Caco-2 (cell line): ENCODE results near the gene SLC12A5. TPM values are rescaled to one million over a fixed set of nuclear protein-coding genes. Genes with fewer than 3 reads are reported as not detected.

Experiments used
- BruUV-seq: library from RNA; stranded (reverse); fragments of 400-500 nt; replicated peaks from 2 replicates; lab custom pipeline; 2021; lab: Mats Ljungman, UMichigan
- CTCF ChIA-PET: fragments of 300-600 bp; sonication (Branson Sonifier 250); formaldehyde crosslinking; loops from one replicate; lab custom pipeline; 2022; ENCODE audit warnings: antibody characterized with exemption; lab: Charles Lee
- POLR2A ChIA-PET: fragments of 300-600 bp; sonication (Branson Sonifier 250); formaldehyde crosslinking; loops from one replicate; lab custom pipeline; 2022; ENCODE audit warnings: antibody characterized with exemption; lab: Charles Lee
- DNase-seq, 2 experiments: peaks; one replicate each; pipeline versions ENCODE4 v3.0.0 to v3.0.0-alpha.2; 2020 to 2022
- H3K27me3 ChIP-seq: replicated peaks from 2 replicates; pipeline ENCODE4 v1.6.0; 2011; ENCODE audit warnings: low read length; ENCODE audit not compliant: control insufficient read depth, insufficient read depth
- H3K36me3 ChIP-seq: 2 replicates; pipeline ENCODE4 v1.5.1; 2011; ENCODE audit warnings: low read length; ENCODE audit not compliant: control insufficient read depth, insufficient read depth
- H3K4me1 ChIP-seq: fragments of 250-450 bp; sonication (Bioruptor Pico); 2 replicates; pipeline ENCODE4 v1.5.1; 2020; ENCODE audit warnings: mild to moderate bottlenecking
- H3K4me3 ChIP-seq: 2 replicates; pipeline ENCODE4 v1.5.1; 2011; ENCODE audit warnings: low read depth, mild to moderate bottlenecking, control low read depth, low read length
- H3K9me3 ChIP-seq: fragments of 250-450 bp; sonication (Bioruptor Pico); 2 replicates; pipeline ENCODE4 v1.5.1; 2020; ENCODE audit warnings: mild to moderate bottlenecking, moderate library complexity
- H3K27ac Mint-ChIP-seq: one replicate; pipeline ENCODE4 v1.8.0; 2022; ENCODE audit warnings: mixed read lengths; ENCODE audit not compliant: unreplicated experiment
- H3K27me3 Mint-ChIP-seq: one replicate; pipeline ENCODE4 v1.8.0; 2022; ENCODE audit warnings: mixed read lengths; ENCODE audit not compliant: insufficient read depth, unreplicated experiment
- H3K36me3 Mint-ChIP-seq: one replicate; pipeline ENCODE4 v1.8.0; 2022; ENCODE audit warnings: mild to moderate bottlenecking, mixed read lengths; ENCODE audit not compliant: insufficient read depth, unreplicated experiment
- H3K4me1 Mint-ChIP-seq: one replicate; pipeline ENCODE4 v1.8.0; 2022; ENCODE audit warnings: low read depth, mixed read lengths; ENCODE audit not compliant: unreplicated experiment
- H3K4me3 Mint-ChIP-seq: one replicate; pipeline ENCODE4 v1.8.0; 2022; ENCODE audit warnings: mild to moderate bottlenecking, moderate library complexity, mixed read lengths; ENCODE audit not compliant: unreplicated experiment
- H3K9me3 Mint-ChIP-seq: one replicate; pipeline ENCODE4 v1.8.0; 2022; ENCODE audit warnings: mixed read lengths; ENCODE audit not compliant: unreplicated experiment
- CTCF ChIP-seq, 2 experiments: fragments of 200-600 bp in 1 of 2; IDR thresholded peaks; 1 replicate in 1 of 2; 2 replicates in 1 of 2; pipeline versions ENCODE4 v1.5.1 to v1.8.0; 2011 to 2022; ENCODE audit warnings: antibody characterized with exemption in 1 of 2, control low read depth in 1 of 2, inconsistent platforms in 1 of 2, low read depth in 1 of 2, low read length in 1 of 2, mild to moderate bottlenecking in 1 of 2, moderate library complexity in 1 of 2; ENCODE audit not compliant: insufficient read depth in 1 of 2, severe bottlenecking in 1 of 2, unreplicated experiment in 1 of 2
- intact Hi-C: fragments of 100-400 bp; cut with micrococcal nuclease; formaldehyde crosslinking; loops from one replicate; pipeline ENCODE4 v1.10.0; 2022; ENCODE audit not compliant: unreplicated experiment
- total RNA-seq: library from RNA; stranded (reverse); gene quantifications from 2 replicates; pipeline ENCODE4 v1.2.3, GENCODE V29; 2022

The SLC12A5 gene
- total RNA-seq, 1 experiment from 2014 or later, result 1.9 TPM

GRCh38 chr20:46018611-46019010 lies 10.4 kb upstream of the SLC12A5 start:
- BruUV-seq, result no TSS peak
- H3K4me3 ChIP-seq, result no peak overlapping the region
- TF ChIP-seq CTCF (IDR thresholded peaks at IDR 0.05; ENCODE audit: insufficient read depth in 1 of 2, low read depth in 1 of 2, low read length in 1 of 2, severe bottlenecking in 1 of 2, unreplicated experiment in 1 of 2), result no peak
- Mint-ChIP-seq H3K9me3 (no peaks in the 10 kb centered on the region), H3K36me3 (no peaks in the 10 kb centered on the region), H3K4me3 (no peak overlapping the region), H3K27ac (no peak overlapping the region), H3K4me1 (peaks cover 6% of the 10 kb centered on the region), H3K27me3 (peaks cover 20% of the 10 kb centered on the region)
- no peaks in the 10 kb centered on the region for H3K27me3 ChIP-seq
- DNase-seq, result no peak
- H3K4me1 ChIP-seq, result peaks cover 4% of the 10 kb centered on the region
- no peaks in the 10 kb centered on the region for H3K36me3 ChIP-seq
- CTCF ChIA-PET, result no interaction called here
- intact Hi-C loops, result loop anchor here (10.0 kb wide), 1 partner anchor 336 kb away; no protein-coding TSS in a partner anchor
- POLR2A ChIA-PET, result no interaction called here
- H3K9me3 ChIP-seq, result no peaks in the 10 kb centered on the region

GRCh38 chr20:46020555-46020954 lies 8.5 kb upstream of the SLC12A5 start:
- Mint-ChIP-seq H3K27me3 (peaks cover 28% of the 10 kb centered on the region), H3K4me1 (no peaks in the 10 kb centered on the region), H3K27ac (no peak overlapping the region), H3K4me3 (no peak overlapping the region), H3K36me3 (no peaks in the 10 kb centered on the region), H3K9me3 (no peaks in the 10 kb centered on the region)
- no TSS peak for BruUV-seq
- Histone ChIP-seq H3K27me3 (no peaks in the 10 kb centered on the region), H3K4me1 (no peaks in the 10 kb centered on the region), H3K9me3 (no peaks in the 10 kb centered on the region), H3K36me3 (no peaks in the 10 kb centered on the region), H3K4me3 (no peak overlapping the region)
- intact Hi-C loops, result loop anchor here (5.0 kb wide), 1 partner anchor 112 kb away; no protein-coding TSS in a partner anchor
- no peak for TF ChIP-seq CTCF (IDR thresholded peaks at IDR 0.05; ENCODE audit: insufficient read depth in 1 of 2, low read depth in 1 of 2, low read length in 1 of 2, severe bottlenecking in 1 of 2, unreplicated experiment in 1 of 2)
- ChIA-PET CTCF (no interaction called here), POLR2A (no interaction called here)
- DNase-seq, result peak in 1 of 2 experiments; percentile 32

- H3K27me3 Mint-ChIP-seq, result peaks cover 28% of the 10 kb centered on the region
- peak in 1 of 2 experiments; percentile 20 for TF ChIP-seq CTCF (IDR thresholded peaks at IDR 0.05; ENCODE audit: insufficient read depth in 1 of 2, low read depth in 1 of 2, low read length in 1 of 2, severe bottlenecking in 1 of 2, unreplicated experiment in 1 of 2)
- BruUV-seq, result no TSS peak
- H3K4me1 ChIP-seq, result no peaks in the 10 kb centered on the region
- peak overlapping the region; percentile 43 for H3K4me3 ChIP-seq
- no peaks in the 10 kb centered on the region for H3K4me1 Mint-ChIP-seq
- H3K36me3 Mint-ChIP-seq, result no peaks in the 10 kb centered on the region
- intact Hi-C loops, result loop anchor here (2.0 to 5.0 kb wide), 2 partner anchors 65 to 111 kb away; no protein-coding TSS in a partner anchor
- H3K27me3 ChIP-seq, result no peaks in the 10 kb centered on the region
- H3K27ac Mint-ChIP-seq, result no peak overlapping the region
- H3K4me3 Mint-ChIP-seq, result peak overlapping the region; percentile 56
- ChIA-PET CTCF (interaction anchor here (0.6 to 1.4 kb wide), 9 partner anchors 7 to 285 kb away, joined by 3 to 16 read pairs (median 6); no protein-coding TSS in a partner anchor), POLR2A (no interaction called here)
- H3K9me3 Mint-ChIP-seq, result no peaks in the 10 kb centered on the region
- no peaks in the 10 kb centered on the region for H3K9me3 ChIP-seq
- H3K36me3 ChIP-seq, result no peaks in the 10 kb centered on the region
- DNase-seq, result peak; percentile 80 to 87
These were observed 7.4 kb upstream of the SLC12A5 start for GRCh38 chr20:46021361-46022359.
